GM19467 (cell line): ENCODE measurements around the gene SAA4.
"Not testable (repeated sequence)": the region's sequence is repeated elsewhere in the genome, so short reads cannot be mapped to it uniquely, and the experiment has no call there.

Experiments used
- ATAC-seq: cut with Tn5 transposase; IDR thresholded peaks from one replicate; pipeline ENCODE4 v1.9.1; 2021; ENCODE audit warnings: mild to moderate bottlenecking, moderate library complexity; ENCODE audit not compliant: unreplicated experiment

SAA4 gene

DNA sequence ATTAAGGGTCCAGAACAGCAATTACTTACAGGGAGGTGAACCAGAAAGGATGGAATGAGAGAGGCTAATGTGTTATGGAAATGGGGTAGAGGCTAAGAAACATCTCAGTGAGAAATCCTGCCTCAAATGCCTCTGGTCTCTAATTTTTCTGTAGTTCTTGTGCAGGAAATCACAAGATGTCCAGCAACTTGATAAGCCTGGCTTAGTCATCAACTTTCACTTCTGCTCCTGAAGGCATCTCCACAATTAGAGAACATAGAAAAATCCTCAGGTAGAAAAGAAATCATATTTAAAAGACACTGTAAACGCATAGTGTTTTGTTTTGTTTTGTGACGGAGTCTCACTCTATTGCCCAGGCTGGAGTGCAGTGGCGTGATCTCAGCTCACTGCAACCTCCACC is 45.2 kb downstream of the SAA4 start:
- no peak for ATAC-seq

DNA sequence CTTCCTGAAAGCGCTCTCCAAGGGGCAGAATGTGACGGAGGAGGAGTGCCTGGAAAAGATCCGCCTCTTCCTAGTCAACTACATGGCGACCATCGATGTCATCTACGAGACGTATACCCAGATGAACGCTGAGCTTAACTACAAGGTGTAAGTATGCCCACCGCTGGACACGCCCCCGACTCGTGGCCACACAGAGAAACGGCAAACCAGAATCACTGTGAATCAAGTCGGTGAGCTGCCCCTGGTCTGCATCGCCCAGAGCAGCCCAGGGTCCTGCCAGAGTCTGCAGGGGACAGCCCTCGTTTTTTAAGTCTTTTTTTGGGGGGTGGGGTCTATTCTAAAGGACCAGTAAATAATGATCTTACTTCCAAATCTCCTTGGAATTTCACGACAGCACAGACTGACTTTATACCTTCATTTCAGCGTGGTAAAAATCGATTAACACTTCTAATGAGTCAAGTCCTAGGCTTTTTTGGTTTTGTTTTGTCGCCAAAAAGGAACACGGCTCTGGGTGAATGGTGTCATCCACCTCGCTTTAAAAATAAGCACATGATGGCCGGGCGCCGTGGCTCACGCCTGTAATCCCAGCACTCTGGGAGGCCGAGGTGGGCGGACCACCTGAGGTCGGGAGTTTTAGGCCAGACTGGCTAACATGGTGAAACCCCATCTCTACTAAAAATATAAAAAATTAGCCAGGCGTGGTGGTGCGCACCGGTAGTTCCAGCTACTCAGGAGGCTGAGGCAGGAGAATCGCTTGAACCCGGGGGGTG is 46.9 kb downstream of the SAA4 start:
- not testable (repeated sequence) for ATAC-seq

DNA sequence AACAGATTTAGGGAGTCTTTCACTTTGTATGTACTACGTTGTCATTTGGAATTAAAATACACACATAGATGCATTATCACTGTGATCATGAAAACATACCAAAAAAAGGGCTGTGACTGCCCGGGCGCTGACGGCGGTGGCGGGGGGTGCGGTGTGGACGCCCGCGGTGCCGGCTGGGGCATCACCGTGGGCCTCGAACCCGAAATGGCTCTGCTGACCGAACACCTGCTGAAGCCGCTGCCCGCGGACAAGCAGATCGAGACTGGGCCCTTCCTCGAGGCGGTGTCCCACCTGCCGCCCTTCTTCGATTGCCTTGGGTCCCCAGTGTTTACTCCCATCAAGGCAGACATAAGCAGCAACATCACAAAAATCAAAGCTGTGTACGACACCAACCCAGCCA is 47.8 kb downstream of the SAA4 start:
- ATAC-seq = no peak
